SK-N-MC (cell line): ENCODE measurements around the gene AOPEP.

Source experiments
- EZH2 ChIP-seq: fragments of 200-600 bp; sonication (generic); IDR thresholded peaks from one replicate; pipeline ENCODE4 v1.6.1; 2017; ENCODE audit warnings: antibody characterized with exemption
- POLR2AphosphoS5 ChIP-seq: IDR thresholded peaks from 2 replicates; pipeline ENCODE4 v1.6.1; 2012; ENCODE audit warnings: mild to moderate bottlenecking, low read depth, low read length, borderline replicate concordance

- TF ChIP-seq EZH2 (no peak), POLR2AphosphoS5 (no peak)
These were observed 289.1 kb downstream of the AOPEP start for GRCh38 chr9:95015569-95015968.
